PC-9 (cell line): ENCODE results near the gene MALAT1.

Experiments
- CTCF ChIP-seq: fragments of 200-600 bp; sonication (generic); conservative IDR thresholded peaks from 2 replicates; pipeline ENCODE4 v1.6.1; 2017; ENCODE audit warnings: mixed run types, antibody characterized with exemption, mild to moderate bottlenecking, moderate library complexity
- EZH2 ChIP-seq: fragments of 200-600 bp; sonication (generic); IDR thresholded peaks from 2 replicates; pipeline ENCODE4 v1.8.0; 2017; ENCODE audit warnings: antibody characterized with exemption, low read depth

GRCh38 chr11:65454311-65454695, 44.5 kb upstream of the MALAT1 start:
- TF ChIP-seq EZH2: no peak
- TF ChIP-seq CTCF: no peak
